ENCODE results near the gene SPATS1.

Gene SPATS1

DNA sequence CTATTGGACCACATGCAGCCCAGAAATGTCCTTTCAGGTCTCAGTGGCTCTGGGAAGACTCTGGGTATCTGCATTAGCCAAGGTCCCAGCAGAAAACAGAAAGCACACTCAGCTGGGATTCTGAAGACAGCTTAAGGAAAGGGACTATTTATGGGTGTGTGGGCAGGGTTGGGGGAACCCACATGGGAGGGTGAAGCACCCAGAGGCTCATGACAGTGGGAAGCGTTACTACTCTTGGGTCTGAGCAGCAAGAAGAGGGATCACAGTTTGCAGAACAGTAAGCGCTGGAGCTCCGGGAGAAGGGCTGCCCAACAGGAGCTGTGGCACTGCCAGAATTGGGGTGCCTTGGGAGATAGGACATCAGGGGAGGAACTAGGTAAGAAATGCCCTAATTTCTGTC, 32.6 kb downstream of the SPATS1 start:
- H3K27me3 ChIP-seq (ENCODE audit: insufficient read depth, poor library complexity, severe bottlenecking): no peaks in the 10 kb centered on the region
- DNase-seq (ENCODE audit: low read depth in 1 of 2, low spot score in 1 of 2): no peak
- no peak overlapping the region for H3K27ac ChIP-seq (replicated peaks)
- TF ChIP-seq REST (IDR thresholded peaks at IDR 0.05; ENCODE audit: insufficient replicate concordance, low read depth): no peak
- no peak for TF ChIP-seq POLR2AphosphoS5 (IDR thresholded peaks at IDR 0.05; ENCODE audit: low read depth)
- no peak for TF ChIP-seq GABPA (IDR thresholded peaks at IDR 0.05; ENCODE audit: low read depth)
- TF ChIP-seq, protein P1, sequence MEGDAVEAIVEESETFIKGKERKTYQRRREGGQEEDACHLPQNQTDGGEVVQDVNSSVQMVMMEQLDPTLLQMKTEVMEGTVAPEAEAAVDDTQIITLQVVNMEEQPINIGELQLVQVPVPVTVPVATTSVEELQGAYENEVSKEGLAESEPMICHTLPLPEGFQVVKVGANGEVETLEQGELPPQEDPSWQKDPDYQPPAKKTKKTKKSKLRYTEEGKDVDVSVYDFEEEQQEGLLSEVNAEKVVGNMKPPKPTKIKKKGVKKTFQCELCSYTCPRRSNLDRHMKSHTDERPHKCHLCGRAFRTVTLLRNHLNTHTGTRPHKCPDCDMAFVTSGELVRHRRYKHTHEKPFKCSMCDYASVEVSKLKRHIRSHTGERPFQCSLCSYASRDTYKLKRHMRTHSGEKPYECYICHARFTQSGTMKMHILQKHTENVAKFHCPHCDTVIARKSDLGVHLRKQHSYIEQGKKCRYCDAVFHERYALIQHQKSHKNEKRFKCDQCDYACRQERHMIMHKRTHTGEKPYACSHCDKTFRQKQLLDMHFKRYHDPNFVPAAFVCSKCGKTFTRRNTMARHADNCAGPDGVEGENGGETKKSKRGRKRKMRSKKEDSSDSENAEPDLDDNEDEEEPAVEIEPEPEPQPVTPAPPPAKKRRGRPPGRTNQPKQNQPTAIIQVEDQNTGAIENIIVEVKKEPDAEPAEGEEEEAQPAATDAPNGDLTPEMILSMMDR (IDR thresholded peaks at IDR 0.05; ENCODE audit: insufficient read depth, low read length): no peak
- TF ChIP-seq SPI1 (IDR thresholded peaks at IDR 0.05; ENCODE audit: borderline replicate concordance, low read depth): no peak
- no peak overlapping the region for H3K4me3 ChIP-seq (replicated peaks; ENCODE audit: insufficient read depth, low read length)

- TF ChIP-seq, protein P1 (IDR thresholded peaks at IDR 0.05; ENCODE audit: insufficient read depth, low read length): no peak
- TF ChIP-seq GABPA (IDR thresholded peaks at IDR 0.05; ENCODE audit: low read depth): no peak
- no peak for TF ChIP-seq SPI1 (IDR thresholded peaks at IDR 0.05; ENCODE audit: borderline replicate concordance, low read depth)
- no peak for TF ChIP-seq REST (IDR thresholded peaks at IDR 0.05; ENCODE audit: insufficient replicate concordance, low read depth)
- no peak for TF ChIP-seq POLR2AphosphoS5 (IDR thresholded peaks at IDR 0.05; ENCODE audit: low read depth)
- no peak overlapping the region for H3K4me3 ChIP-seq (replicated peaks; ENCODE audit: insufficient read depth, low read length)
Measured at GRCh38 chr6:44377484-44377883, 35.0 kb downstream of the SPATS1 start.

DNA sequence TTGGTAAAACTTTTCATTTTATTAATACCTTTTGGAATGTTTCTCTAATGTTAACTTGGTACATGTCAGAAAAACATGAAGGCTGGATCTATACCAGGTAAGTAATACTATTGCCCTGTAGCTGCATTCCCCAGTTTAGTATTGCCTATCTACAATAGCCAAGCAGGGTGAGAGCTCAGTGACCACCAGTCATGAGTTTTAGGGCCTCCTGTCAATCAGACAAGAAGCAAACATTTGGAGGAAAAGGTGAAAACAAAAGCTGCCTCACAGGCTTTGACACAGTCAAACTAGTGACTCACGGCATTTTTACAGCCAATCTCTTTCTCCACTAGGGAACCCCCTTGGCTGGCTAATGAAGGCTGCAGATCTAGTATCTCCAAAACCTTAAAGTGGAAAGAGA, 35.5 kb downstream of the SPATS1 start:
- Histone ChIP-seq H3K4me3 (replicated peaks; ENCODE audit: insufficient read depth, low read length) (no peak overlapping the region), H3K27ac (replicated peaks) (no peak overlapping the region), H3K27me3 (ENCODE audit: insufficient read depth, poor library complexity, severe bottlenecking) (no peaks in the 10 kb centered on the region)
- TF ChIP-seq REST (IDR thresholded peaks at IDR 0.05; ENCODE audit: insufficient replicate concordance, low read depth): no peak
- no peak for DNase-seq (ENCODE audit: low read depth in 1 of 2, low spot score in 1 of 2)

More at GRCh38 chr6:44377484-44377883, 35.0 kb downstream of the SPATS1 start:
- Histone ChIP-seq H3K27me3 (ENCODE audit: insufficient read depth, poor library complexity, severe bottlenecking) (no peaks in the 10 kb centered on the region), H3K27ac (replicated peaks) (no peak overlapping the region)
- DNase-seq (ENCODE audit: low read depth in 1 of 2, low spot score in 1 of 2): no peak

- TF ChIP-seq SPI1 (IDR thresholded peaks at IDR 0.05; ENCODE audit: borderline replicate concordance, low read depth): peak; percentile 70; the same call in 1 of the 2 replicates
- no peak for TF ChIP-seq REST (IDR thresholded peaks at IDR 0.05; ENCODE audit: insufficient replicate concordance, low read depth)
- TF ChIP-seq POLR2AphosphoS5 (IDR thresholded peaks at IDR 0.05; ENCODE audit: low read depth): peak; percentile 84
- peak; percentile 92 to 94 for DNase-seq (ENCODE audit: low read depth in 1 of 2, low spot score in 1 of 2)
- no peak overlapping the region for H3K27ac ChIP-seq (replicated peaks)
- H3K4me3 ChIP-seq (replicated peaks; ENCODE audit: insufficient read depth, low read length): no peak overlapping the region
- H3K27me3 ChIP-seq (ENCODE audit: insufficient read depth, poor library complexity, severe bottlenecking): no peaks in the 10 kb centered on the region
Measured at GRCh38 chr6:44381739-44382138, 39.3 kb downstream of the SPATS1 start.
